ENCODE data around the gene OTOGL.

Gene OTOGL

GRCh38 chr12:80377140-80377794, 277.9 kb downstream of the OTOGL start:
- Histone ChIP-seq H3K4me1 (ENCODE audit: control insufficient read depth in 1 of 2, insufficient read depth in 2 of 2, low read length in 2 of 2) (no peaks in the 10 kb centered on the region), H3K27me3 (ENCODE audit: control insufficient read depth in 1 of 2, insufficient read depth in 2 of 2, low read length in 2 of 2) (no peaks in the 10 kb centered on the region), H3K36me3 (ENCODE audit: control insufficient read depth in 1 of 2, insufficient read depth in 2 of 2, low read length in 2 of 2) (no peaks in the 10 kb centered on the region)

DNA sequence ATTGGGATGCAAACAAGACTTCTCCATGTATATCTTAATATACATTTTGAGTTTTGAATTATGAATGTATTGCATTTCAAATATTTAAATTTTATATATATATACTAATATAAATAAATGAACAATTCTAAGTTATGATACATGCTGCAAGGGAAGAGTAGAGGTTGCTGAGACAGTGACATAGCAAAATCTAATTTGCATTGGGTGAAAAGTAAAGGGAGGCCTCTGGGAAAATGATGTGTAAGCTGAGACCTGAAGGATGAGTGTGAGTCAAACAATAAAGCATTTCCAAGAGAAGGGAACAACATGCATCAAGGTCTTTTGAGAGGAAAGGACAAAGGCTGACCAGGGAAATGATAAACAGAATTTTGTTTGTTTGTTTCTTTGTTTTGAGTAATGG, 281.8 kb downstream of the OTOGL start:
- no peaks in the 10 kb centered on the region for H3K4me1 ChIP-seq (ENCODE audit: control insufficient read depth in 1 of 2, insufficient read depth in 2 of 2, low read length in 2 of 2)
- H3K9me3 ChIP-seq (ENCODE audit: control insufficient read depth in 1 of 2, low read length in 2 of 2): no peaks in the 10 kb centered on the region
- H3K9ac ChIP-seq (ENCODE audit: low read depth in 1 of 2, low read length in 2 of 2): no peak overlapping the region
- no peaks in the 10 kb centered on the region for H3K36me3 ChIP-seq (ENCODE audit: control insufficient read depth in 1 of 2, insufficient read depth in 2 of 2, low read length in 2 of 2)
- H3K27me3 ChIP-seq (ENCODE audit: control insufficient read depth in 1 of 2, insufficient read depth in 2 of 2, low read length in 2 of 2): no peaks in the 10 kb centered on the region
- H3K27ac ChIP-seq (ENCODE audit: low read depth, low read length): no peak overlapping the region
- H3K4me3 ChIP-seq (ENCODE audit: low read depth in 1 of 2, low read length in 2 of 2): no peak overlapping the region

More at GRCh38 chr12:80377140-80377794, 277.9 kb downstream of the OTOGL start:
- no peak overlapping the region for H3K9ac ChIP-seq (ENCODE audit: low read depth in 1 of 2, low read length in 2 of 2)
- no peak overlapping the region for H3K27ac ChIP-seq (ENCODE audit: low read depth, low read length)
- no peaks in the 10 kb centered on the region for H3K9me3 ChIP-seq (ENCODE audit: control insufficient read depth in 1 of 2, low read length in 2 of 2)
- no peak overlapping the region for H3K4me3 ChIP-seq (ENCODE audit: low read depth in 1 of 2, low read length in 2 of 2)

GRCh38 chr12:80382254-80382653, 282.9 kb downstream of the OTOGL start:
- no peaks in the 10 kb centered on the region for H3K4me1 ChIP-seq (ENCODE audit: control insufficient read depth in 1 of 2, insufficient read depth in 2 of 2, low read length in 2 of 2)
- H3K9me3 ChIP-seq (ENCODE audit: control insufficient read depth in 1 of 2, low read length in 2 of 2): no peaks in the 10 kb centered on the region
- H3K9ac ChIP-seq (ENCODE audit: low read depth in 1 of 2, low read length in 2 of 2): no peak overlapping the region
- H3K27ac ChIP-seq (ENCODE audit: low read depth, low read length): no peak overlapping the region
- no peaks in the 10 kb centered on the region for H3K36me3 ChIP-seq (ENCODE audit: control insufficient read depth in 1 of 2, insufficient read depth in 2 of 2, low read length in 2 of 2)
- no peak overlapping the region for H3K4me3 ChIP-seq (ENCODE audit: low read depth in 1 of 2, low read length in 2 of 2)
- no peaks in the 10 kb centered on the region for H3K27me3 ChIP-seq (ENCODE audit: control insufficient read depth in 1 of 2, insufficient read depth in 2 of 2, low read length in 2 of 2)

DNA sequence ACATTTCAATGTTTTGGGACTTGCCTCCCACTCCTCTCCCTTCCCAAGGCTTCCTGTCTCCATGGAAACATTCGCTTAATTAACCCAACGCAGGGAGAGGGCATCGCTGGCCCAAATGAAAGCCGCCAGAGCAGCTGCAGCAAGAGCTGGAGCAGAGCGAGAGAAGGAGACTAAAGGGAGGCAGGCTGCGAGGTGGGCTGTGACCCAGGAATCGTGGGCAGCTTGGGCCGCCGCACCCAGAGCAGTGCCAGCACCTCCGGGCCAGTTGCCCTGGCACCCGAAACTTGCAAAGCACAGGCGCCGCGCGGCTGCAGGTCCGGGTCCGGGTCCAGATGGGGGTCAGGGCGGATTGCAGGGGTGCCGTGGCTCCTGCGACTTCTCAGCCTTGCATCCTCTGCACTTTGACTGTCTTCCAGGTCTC, 301.2 kb downstream of the OTOGL start:
- peak overlapping the region in 1 of 2 donors; percentile 11 for H3K4me3 ChIP-seq (ENCODE audit: low read depth in 1 of 2, low read length in 2 of 2)
- H3K9ac ChIP-seq (ENCODE audit: low read depth in 1 of 2, low read length in 2 of 2): no peak overlapping the region

GRCh38 chr12:80401191-80401590, 301.9 kb downstream of the OTOGL start:
- H3K9ac ChIP-seq (ENCODE audit: low read depth in 1 of 2, low read length in 2 of 2): no peak overlapping the region
- H3K4me1 ChIP-seq (ENCODE audit: control insufficient read depth in 1 of 2, insufficient read depth in 2 of 2, low read length in 2 of 2): no peaks in the 10 kb centered on the region
- no peak overlapping the region for H3K4me3 ChIP-seq (ENCODE audit: low read depth in 1 of 2, low read length in 2 of 2)
- H3K36me3 ChIP-seq (ENCODE audit: control insufficient read depth in 1 of 2, insufficient read depth in 2 of 2, low read length in 2 of 2): no peaks in the 10 kb centered on the region
- H3K9me3 ChIP-seq (ENCODE audit: control insufficient read depth in 1 of 2, low read length in 2 of 2): no peaks in the 10 kb centered on the region
- no peaks in the 10 kb centered on the region for H3K27me3 ChIP-seq (ENCODE audit: control insufficient read depth in 1 of 2, insufficient read depth in 2 of 2, low read length in 2 of 2)
- no peak overlapping the region for H3K27ac ChIP-seq (ENCODE audit: low read depth, low read length)

More for the DNA sequence above, 301.2 kb downstream of the OTOGL start:
- Histone ChIP-seq H3K27ac (ENCODE audit: low read depth, low read length) (no peak overlapping the region), H3K36me3 (ENCODE audit: control insufficient read depth in 1 of 2, insufficient read depth in 2 of 2, low read length in 2 of 2) (no peaks in the 10 kb centered on the region), H3K9me3 (ENCODE audit: control insufficient read depth in 1 of 2, low read length in 2 of 2) (no peaks in the 10 kb centered on the region), H3K27me3 (ENCODE audit: control insufficient read depth in 1 of 2, insufficient read depth in 2 of 2, low read length in 2 of 2) (no peaks in the 10 kb centered on the region), H3K4me1 (ENCODE audit: control insufficient read depth in 1 of 2, insufficient read depth in 2 of 2, low read length in 2 of 2) (no peaks in the 10 kb centered on the region)

DNA sequence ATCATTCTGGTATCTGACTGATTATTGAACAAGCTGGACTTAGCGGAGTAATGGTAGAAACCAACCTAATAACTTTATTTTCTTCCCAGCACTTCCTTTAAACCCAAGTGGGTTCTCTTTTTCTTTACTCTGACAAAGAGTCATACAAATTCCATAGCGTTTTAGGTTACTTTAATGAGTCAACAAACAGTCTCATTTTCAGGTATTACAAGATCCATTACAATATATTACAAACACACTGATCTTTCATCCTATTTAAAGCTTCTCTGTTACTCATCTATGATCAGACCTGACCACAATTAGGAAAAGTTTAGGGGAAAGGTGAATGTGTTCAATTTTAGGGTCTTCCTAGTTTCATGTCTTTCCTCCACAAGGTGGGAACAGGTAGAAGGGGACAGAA, 305.3 kb downstream of the OTOGL start:
- no peaks in the 10 kb centered on the region for H3K27me3 ChIP-seq (ENCODE audit: control insufficient read depth in 1 of 2, insufficient read depth in 2 of 2, low read length in 2 of 2)
- H3K9ac ChIP-seq (ENCODE audit: low read depth in 1 of 2, low read length in 2 of 2): no peak overlapping the region
- H3K36me3 ChIP-seq (ENCODE audit: control insufficient read depth in 1 of 2, insufficient read depth in 2 of 2, low read length in 2 of 2): no peaks in the 10 kb centered on the region
- H3K9me3 ChIP-seq (ENCODE audit: control insufficient read depth in 1 of 2, low read length in 2 of 2): no peaks in the 10 kb centered on the region
- H3K27ac ChIP-seq (ENCODE audit: low read depth, low read length): no peak overlapping the region
- H3K4me1 ChIP-seq (ENCODE audit: control insufficient read depth in 1 of 2, insufficient read depth in 2 of 2, low read length in 2 of 2): no peaks in the 10 kb centered on the region
- H3K4me3 ChIP-seq (ENCODE audit: low read depth in 1 of 2, low read length in 2 of 2): no peak overlapping the region

GRCh38 chr12:80406253-80406652, 306.9 kb downstream of the OTOGL start:
- Histone ChIP-seq H3K27ac (ENCODE audit: low read depth, low read length) (no peak overlapping the region), H3K27me3 (ENCODE audit: control insufficient read depth in 1 of 2, insufficient read depth in 2 of 2, low read length in 2 of 2) (no peaks in the 10 kb centered on the region), H3K4me3 (ENCODE audit: low read depth in 1 of 2, low read length in 2 of 2) (no peak overlapping the region)

GRCh38 chr12:80411787-80412186, 312.4 kb downstream of the OTOGL start:
- no peaks in the 10 kb centered on the region for H3K9me3 ChIP-seq (ENCODE audit: control insufficient read depth in 1 of 2, low read length in 2 of 2)
- H3K27me3 ChIP-seq (ENCODE audit: control insufficient read depth in 1 of 2, insufficient read depth in 2 of 2, low read length in 2 of 2): no peaks in the 10 kb centered on the region
- H3K4me1 ChIP-seq (ENCODE audit: control insufficient read depth in 1 of 2, insufficient read depth in 2 of 2, low read length in 2 of 2): no peaks in the 10 kb centered on the region
- H3K4me3 ChIP-seq (ENCODE audit: low read depth in 1 of 2, low read length in 2 of 2): no peak overlapping the region
- H3K36me3 ChIP-seq (ENCODE audit: control insufficient read depth in 1 of 2, insufficient read depth in 2 of 2, low read length in 2 of 2): no peaks in the 10 kb centered on the region
- no peak overlapping the region for H3K9ac ChIP-seq (ENCODE audit: low read depth in 1 of 2, low read length in 2 of 2)
- no peak overlapping the region for H3K27ac ChIP-seq (ENCODE audit: low read depth, low read length)

More at GRCh38 chr12:80406253-80406652, 306.9 kb downstream of the OTOGL start:
- no peaks in the 10 kb centered on the region for H3K4me1 ChIP-seq (ENCODE audit: control insufficient read depth in 1 of 2, insufficient read depth in 2 of 2, low read length in 2 of 2)
- H3K9ac ChIP-seq (ENCODE audit: low read depth in 1 of 2, low read length in 2 of 2): no peak overlapping the region
- no peaks in the 10 kb centered on the region for H3K9me3 ChIP-seq (ENCODE audit: control insufficient read depth in 1 of 2, low read length in 2 of 2)
- no peaks in the 10 kb centered on the region for H3K36me3 ChIP-seq (ENCODE audit: control insufficient read depth in 1 of 2, insufficient read depth in 2 of 2, low read length in 2 of 2)

DNA sequence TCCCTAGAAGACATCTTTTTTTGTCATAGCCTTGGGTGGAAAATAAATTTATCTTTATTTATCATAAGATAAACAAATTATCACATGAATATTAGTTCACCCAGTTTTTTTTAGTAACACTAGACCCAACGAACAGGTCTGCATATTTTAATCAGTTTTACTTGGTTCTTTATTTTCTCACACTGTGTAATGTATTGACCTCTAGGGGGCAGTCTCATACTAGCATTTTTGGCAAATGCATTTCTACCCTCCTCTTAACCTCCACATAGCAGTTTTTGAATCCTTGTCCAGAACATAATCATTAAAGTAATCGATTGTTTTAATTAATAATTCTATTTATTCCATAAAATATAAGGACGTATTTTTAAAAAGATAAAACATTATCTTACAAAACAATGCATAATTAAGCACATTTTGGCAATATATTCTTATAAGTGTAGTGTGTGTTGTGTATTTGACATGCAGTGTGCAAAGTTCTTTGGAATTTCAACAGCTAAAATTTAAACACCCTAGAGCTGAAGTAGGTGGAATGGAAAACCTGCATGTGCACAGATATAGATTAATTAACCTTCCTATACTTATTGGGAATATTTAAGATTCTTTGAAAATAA, 313.1 kb downstream of the OTOGL start:
- Histone ChIP-seq H3K27me3 (ENCODE audit: control insufficient read depth in 1 of 2, insufficient read depth in 2 of 2, low read length in 2 of 2) (no peaks in the 10 kb centered on the region), H3K36me3 (ENCODE audit: control insufficient read depth in 1 of 2, insufficient read depth in 2 of 2, low read length in 2 of 2) (no peaks in the 10 kb centered on the region), H3K9ac (ENCODE audit: low read depth in 1 of 2, low read length in 2 of 2) (no peak overlapping the region), H3K27ac (ENCODE audit: low read depth, low read length) (no peak overlapping the region), H3K4me1 (ENCODE audit: control insufficient read depth in 1 of 2, insufficient read depth in 2 of 2, low read length in 2 of 2) (no peaks in the 10 kb centered on the region), H3K9me3 (ENCODE audit: control insufficient read depth in 1 of 2, low read length in 2 of 2) (no peaks in the 10 kb centered on the region), H3K4me3 (ENCODE audit: low read depth in 1 of 2, low read length in 2 of 2) (no peak overlapping the region)

DNA sequence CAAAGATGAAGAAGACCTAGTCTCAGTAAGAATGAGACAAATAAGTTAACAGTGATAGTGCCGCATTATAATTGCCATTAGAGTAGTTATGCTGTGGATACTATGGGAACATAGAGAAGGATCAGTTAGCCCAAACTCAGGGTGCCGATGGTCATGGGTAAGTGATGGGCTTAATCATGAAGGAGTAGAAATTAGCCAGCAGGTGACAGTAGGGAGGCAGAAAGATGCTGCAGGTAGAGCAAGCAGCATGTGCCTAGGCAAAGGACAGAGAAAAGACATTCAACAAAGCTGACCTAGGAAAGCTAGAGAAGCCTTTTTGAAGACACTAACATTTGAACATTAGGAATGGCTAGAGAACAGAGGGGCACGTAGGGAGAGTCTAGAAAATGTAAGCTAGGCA, 314.1 kb downstream of the OTOGL start:
- Histone ChIP-seq H3K36me3 (ENCODE audit: control insufficient read depth in 1 of 2, insufficient read depth in 2 of 2, low read length in 2 of 2) (no peaks in the 10 kb centered on the region), H3K4me1 (ENCODE audit: control insufficient read depth in 1 of 2, insufficient read depth in 2 of 2, low read length in 2 of 2) (no peaks in the 10 kb centered on the region), H3K9ac (ENCODE audit: low read depth in 1 of 2, low read length in 2 of 2) (no peak overlapping the region), H3K27me3 (ENCODE audit: control insufficient read depth in 1 of 2, insufficient read depth in 2 of 2, low read length in 2 of 2) (no peaks in the 10 kb centered on the region), H3K9me3 (ENCODE audit: control insufficient read depth in 1 of 2, low read length in 2 of 2) (no peaks in the 10 kb centered on the region), H3K4me3 (ENCODE audit: low read depth in 1 of 2, low read length in 2 of 2) (no peak overlapping the region), H3K27ac (ENCODE audit: low read depth, low read length) (no peak overlapping the region)
